ENCODE measurements around the gene SKP2.

DNA sequence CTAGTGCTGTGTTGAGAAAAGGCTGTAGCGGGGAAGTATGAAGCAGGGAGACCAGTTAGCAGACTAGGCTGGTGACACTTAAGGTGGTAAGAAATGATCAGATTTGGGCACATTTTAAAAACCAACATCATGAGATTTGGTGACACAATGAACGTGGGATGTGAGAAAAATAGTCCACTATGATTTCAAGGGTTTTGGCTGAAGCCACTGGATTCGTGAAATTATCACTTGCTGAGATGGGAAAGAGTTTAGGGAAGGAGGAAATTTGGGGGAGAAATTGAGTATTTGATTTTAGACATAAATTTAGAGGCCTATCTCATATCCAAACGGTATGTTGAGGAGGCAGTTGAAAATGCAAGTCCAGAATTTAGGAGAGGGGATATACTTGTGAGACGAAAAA, 23.1 kb downstream of the SKP2 start:
- TF ChIP-seq POLR2A (IDR thresholded peaks at IDR 0.05): no peak
- TF ChIP-seq, protein P1, sequence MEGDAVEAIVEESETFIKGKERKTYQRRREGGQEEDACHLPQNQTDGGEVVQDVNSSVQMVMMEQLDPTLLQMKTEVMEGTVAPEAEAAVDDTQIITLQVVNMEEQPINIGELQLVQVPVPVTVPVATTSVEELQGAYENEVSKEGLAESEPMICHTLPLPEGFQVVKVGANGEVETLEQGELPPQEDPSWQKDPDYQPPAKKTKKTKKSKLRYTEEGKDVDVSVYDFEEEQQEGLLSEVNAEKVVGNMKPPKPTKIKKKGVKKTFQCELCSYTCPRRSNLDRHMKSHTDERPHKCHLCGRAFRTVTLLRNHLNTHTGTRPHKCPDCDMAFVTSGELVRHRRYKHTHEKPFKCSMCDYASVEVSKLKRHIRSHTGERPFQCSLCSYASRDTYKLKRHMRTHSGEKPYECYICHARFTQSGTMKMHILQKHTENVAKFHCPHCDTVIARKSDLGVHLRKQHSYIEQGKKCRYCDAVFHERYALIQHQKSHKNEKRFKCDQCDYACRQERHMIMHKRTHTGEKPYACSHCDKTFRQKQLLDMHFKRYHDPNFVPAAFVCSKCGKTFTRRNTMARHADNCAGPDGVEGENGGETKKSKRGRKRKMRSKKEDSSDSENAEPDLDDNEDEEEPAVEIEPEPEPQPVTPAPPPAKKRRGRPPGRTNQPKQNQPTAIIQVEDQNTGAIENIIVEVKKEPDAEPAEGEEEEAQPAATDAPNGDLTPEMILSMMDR (IDR thresholded peaks at IDR 0.05): no peak
